NCI-H2081 (cell line): ENCODE results near the gene TMEM44.
A peak's percentile ranks its signal among the peaks of the same experiment; 100 is the strongest.
"Not testable (repeated sequence)": the region's sequence is repeated elsewhere in the genome, so short reads cannot be mapped to it uniquely, and the experiment has no call there.

ENCODE experiments used
- DNase-seq, 2 experiments: peaks; one replicate each; lab custom pipeline; 2025; lab: John Stamatoyannopoulos, UW

TMEM44 gene

DNA sequence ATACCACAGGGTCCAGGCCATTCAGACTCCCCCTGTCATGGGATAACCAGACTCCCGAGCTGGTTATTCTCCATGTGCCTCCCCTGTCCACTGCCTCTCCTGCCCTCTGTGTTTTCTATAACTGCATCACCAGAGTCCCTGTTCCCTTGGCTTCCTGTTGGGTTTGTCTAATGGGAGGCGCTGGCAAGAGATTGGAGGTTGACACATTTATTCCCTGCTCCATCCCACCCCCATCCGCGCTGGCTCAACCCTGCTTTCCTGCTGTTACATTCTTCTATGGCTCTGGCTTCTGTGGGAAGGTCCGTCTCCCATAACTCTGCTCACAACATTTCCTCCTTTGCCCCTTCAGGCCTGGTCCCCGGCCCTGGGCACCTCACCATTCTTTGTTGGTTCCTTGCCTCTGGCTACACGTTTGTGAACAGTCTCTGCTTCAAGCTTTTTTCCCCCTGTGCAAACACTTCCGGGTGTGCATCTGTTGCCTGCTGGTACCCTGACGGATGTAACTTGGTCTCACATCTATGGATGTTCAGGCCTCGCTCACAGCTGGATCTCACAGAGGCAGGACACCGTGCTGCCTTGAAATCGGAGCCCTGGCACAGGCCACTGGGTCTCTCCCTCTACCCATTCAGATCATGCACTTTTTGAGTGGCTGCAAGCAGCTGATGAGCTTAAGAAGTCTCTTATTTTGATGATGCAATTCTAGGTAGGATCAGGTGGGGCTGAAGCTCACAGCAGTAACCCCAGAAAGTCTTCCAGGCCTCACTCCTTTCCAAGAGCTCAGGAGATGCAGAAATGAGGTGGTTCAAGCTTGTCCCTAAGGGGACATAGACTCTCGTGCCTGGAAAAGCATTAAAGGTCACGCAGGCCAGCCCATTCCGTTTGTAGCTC lies 77.8 kb downstream of the TMEM44 start:
- no peak for DNase-seq

DNA sequence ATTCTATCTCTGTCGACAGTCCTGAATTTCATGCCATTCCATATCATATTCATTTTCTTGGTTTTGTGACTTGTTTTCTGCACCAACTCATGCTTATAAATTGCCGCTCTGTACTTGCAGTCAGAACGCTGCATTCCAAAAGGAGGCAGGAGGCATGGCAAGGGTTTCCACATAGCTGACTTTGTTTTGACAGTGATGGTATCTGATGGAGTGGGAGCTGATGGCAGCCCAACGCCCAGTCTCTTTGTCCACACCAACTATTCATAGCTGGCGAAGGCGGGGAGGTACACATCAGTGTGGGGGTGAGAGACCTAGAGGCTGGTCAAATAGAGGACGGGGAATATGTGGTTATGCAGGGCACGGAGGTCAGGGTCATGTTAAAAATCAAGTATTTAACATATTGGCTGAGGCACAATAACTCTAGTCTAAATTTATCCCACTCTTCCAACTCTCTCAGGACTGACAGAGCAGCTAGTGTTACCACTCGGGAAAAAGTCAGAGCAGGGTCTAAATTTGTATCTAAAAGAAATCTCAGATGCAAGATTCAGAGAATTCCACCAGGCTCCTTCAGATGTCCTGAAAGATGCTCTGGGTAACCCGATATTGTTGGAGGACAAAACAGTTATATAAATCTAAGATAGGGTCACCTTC lies 78.6 kb downstream of the TMEM44 start:
- no peak for DNase-seq

DNA sequence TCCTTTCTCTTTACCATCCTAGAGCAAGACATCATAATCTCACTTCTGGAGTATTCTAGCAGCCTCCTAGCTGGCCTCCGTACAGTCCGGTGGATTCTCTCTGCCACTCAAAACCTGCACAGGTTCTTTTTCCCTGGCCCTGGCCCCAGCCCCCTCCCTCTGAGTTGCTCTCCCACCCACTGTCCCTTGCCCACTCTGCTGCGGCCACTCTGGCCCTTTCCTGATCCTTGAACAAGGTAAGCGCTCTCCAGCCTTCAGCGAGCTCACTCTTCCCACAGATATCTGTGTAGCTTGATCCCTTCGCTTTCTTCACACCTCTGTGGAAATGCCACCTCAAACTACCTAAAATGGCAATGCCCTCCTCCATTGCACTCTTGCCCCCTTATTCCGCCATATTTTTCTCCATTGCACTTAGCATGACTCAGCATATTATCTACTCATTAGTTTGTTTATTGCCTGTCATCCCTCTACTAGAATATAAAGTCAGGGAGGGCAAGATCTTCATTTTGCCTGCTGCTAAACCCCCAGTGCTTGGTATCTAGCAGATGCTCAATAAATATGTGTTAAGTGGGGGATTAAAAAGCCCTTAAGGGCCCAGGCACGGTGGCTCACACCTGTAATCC lies 80.8 kb downstream of the TMEM44 start:
- DNase-seq = no peak

DNA sequence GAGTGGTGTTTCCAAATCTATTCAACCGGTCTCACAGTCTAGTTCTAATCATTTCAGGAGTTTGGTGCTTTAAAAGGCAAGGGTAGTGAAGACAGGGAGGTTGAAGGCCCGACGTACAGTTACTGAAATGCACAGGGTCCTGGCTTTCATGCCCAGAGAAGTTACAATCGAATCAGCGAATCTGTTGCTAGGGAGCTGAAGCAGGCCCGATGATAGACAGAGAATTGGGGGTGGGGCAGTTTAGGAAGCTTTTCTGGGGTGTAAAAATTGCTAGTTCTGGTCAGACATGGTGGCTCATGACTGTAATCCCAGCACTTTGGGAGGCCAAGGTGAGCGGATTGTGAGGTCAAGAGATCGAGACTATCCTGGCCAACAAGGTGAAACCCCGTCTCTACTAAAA lies 83.4 kb downstream of the TMEM44 start:
- DNase-seq = no peak

DNA sequence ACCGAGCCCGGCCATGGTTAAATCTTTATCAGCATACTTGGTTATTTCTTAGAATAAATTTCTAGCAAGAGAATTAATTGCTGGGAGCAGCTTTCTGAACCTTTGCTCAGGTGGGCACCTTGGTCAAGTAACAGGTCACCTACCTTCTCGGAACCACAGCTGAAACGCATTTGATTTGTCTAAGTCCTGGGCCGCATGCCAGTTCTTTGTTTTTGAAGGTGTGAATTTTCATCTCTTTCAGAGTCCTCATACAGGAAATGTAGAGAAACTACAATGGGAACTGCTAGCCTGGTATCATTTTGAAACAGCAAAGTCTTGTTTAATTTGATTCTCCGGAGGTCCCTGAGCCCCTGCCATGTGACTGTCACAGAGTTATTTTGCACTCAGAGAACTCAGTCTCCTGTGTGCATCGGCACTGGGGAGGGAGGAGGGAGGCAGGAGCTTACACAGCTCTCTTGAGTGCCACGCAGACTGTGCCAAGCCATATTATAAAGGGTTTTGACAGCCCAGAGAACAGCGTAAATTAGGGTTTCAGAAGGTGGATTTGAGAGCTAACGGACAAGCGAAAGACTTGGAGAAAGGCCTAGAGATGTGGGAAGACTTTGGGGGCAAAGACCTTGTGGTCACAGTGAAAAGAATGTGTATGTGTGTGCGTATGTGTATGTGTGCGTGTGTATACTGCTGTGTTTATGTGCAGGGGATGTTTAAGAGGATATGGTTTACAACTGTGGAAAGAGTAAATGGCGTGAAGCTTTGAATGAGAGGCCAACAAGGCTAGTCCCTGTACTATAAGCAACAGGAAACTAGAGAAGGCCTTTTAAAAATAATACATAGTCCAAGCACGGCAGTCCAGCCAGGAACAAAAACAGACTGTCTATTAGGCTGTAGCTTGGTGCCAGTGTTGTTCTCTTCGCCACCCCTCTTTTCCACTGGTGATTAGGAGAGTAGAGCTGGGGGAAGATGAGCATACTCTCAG lies 84.6 kb downstream of the TMEM44 start:
- DNase-seq = peak in 1 of 2 experiments; percentile 60

DNA sequence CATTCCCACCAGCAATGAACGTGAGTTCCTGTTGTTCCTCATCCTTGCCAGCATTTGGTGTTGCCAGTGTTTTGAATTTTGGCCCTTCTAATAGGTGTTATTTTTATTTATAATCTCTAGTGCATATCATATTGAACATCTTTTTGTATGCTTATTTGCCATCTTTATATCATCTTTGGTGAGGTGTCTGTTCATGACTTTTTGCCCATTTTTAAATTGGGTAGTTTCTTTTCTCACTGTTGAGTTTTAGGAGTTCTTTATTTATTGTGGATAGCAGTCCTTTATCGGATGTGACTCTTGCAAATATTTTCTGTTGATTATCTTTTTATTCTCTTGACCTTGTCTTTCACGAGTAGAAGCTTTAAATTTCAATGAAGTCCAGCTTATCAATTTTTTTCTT lies 86.2 kb downstream of the TMEM44 start:
- no peak for DNase-seq

DNA sequence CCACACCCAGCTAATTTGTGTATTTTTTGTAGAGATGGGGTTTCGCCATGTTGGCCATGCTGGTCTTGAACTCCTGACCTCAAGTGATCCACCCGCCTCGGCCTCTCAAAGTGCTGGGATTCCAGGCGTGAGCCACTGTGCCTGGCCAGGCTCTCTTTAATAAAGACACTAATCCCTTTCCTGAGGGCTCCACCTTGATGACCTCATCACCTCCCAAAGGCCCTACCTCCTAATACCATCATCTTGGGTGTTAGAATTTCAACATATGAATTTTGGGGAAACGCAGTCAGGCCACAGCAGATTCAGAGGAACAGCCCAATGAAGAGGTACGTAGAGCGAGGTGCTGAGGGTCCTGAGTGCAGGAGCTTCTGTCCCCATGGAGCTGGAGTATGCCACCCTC lies 87.7 kb downstream of the TMEM44 start:
- not testable (repeated sequence) for DNase-seq

DNA sequence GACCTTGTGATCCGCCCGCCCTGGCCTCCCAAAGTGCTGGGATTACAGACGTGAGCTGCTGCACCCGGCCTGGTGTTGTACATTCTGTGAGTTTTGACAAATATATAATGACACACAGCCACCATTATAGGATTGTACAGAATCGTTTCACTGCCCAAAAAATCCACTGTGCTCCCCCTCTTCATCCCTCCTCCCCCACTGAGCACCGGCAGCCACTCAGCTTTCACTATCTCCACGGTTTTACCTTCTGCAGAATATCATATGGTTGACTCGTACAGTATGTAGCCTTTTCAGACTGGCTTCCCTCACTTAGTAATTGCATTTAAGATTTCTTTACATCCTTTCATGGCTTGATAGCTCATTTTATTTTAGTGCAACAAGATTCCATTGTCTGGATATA lies 89.7 kb downstream of the TMEM44 start:
- no peak for DNase-seq

DNA sequence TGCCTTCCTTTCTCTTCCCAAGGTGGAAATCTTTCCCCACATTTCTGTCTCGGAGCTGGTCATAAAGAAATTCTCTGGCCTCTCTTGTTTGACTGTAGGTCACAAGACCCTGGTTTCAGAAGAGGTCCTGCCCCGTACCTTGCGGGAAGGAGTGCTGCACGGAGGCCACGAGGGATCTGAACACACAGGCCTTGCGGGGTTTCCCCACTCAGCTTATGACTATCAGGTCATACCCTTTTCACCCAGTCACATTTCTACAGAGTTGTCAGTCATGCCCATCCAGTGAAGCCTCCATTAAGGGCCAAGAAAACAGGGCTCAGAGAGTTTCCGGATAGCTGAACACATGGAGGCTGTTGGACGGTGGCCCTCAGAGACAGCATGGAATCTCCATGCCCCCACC lies 91.7 kb downstream of the TMEM44 start:
- no peak for DNase-seq

DNA sequence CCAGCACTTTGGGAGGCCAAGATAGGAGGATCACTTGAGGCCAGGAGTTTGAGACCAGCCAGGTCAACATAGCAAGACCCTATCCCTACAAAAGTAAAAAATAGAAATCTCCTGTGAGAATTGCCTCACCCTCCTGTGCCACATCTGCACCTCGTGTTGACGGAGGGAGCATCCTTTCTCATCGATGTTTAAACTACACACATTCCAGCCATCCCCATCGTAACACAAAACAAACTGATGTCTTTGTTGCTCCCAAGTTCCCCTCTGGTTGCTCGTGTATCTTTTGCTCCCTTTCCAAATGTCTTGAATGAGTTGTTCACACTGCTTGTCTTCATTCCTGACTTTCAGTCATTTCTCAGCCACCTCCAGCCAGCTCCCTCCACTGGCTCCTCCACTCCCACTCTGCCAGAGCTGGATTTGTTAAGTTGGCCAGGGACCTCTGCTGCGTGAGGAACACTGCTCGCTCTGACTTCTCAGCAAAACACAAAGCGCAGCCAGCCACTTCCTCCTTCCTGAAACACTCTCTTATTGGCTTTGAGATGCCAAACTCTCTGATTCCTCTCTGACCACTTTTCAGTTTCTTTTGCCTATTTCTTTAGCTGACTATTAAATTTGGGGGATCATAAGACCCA lies 92.8 kb downstream of the TMEM44 start:
- DNase-seq = no peak

DNA sequence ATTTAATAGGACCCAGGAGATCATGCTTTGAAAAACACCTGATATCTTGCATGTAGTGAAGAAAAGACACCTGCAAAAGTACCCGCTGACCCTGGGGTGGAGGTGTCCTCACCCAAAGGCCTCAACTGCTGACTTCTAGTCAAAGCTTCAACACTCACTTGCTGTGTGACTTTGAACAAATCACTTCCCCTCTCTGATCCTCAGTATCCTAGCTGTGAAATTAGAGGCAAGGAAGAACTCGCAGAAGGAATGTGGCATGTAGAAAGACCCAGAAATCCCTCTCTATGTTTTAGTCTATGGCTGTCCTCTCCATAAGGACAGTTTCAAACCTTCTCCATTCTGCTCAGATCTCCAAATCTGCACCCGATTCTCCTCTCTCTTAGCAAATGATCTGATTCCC lies 93.7 kb downstream of the TMEM44 start:
- no peak for DNase-seq

DNA sequence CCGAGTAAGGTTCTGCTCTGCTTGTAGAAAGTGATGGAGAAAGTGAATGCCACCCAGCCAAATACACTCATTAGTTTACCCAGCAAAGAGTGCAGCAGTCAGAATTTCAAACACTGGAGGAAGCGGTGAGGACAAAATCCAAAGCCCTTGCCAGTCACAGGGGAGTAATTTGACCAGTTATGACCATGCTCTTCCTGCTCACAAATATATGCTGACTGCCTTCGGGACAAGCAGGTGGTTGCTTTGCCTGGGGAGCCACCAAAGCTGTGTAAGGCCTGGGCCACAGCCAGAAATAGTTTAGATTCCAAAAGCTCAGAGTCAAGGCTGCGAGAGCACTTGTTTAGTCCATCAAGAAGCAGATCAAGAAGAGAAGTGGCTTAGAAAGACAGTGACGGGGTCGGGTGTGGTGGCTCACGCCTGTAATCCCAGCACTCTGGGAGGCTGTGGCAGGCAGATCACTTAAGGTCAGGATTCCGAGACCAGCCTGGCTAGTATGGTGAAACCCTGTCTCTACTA lies 95.4 kb downstream of the TMEM44 start:
- peak in 1 of 2 experiments; percentile 67 for DNase-seq
